ENCODE data around the gene ABLIM2. TPM values are rescaled to one million over a fixed set of nuclear protein-coding genes. Genes with fewer than 3 reads are reported as not detected.

ABLIM2 gene
- total RNA-seq, 2 donors from 2014 or later, result 5.7 to 11.2 TPM

- H3K4me1 ChIP-seq, result peaks cover 0 to 38% of the 10 kb centered on the region in 2 donors
- no peak for DNase-seq (ENCODE audit: low spot score)
- H3K4me3 ChIP-seq, result no peak overlapping the region
- H3K27me3 ChIP-seq, result no peaks in the 10 kb centered on the region
- no peaks in the 10 kb centered on the region for H3K9me3 ChIP-seq
- peak overlapping the region; percentile 75 to 79 for H3K27ac ChIP-seq
- H3K36me3 ChIP-seq, result no peaks in the 10 kb centered on the region
- TF ChIP-seq CTCF (IDR thresholded peaks at IDR 0.05), result no peak
These were observed 44.8 kb downstream of the ABLIM2 start for GRCh38 chr4:8113611-8114377.

GRCh38 chr4:8112672-8113071 is 45.9 kb downstream of the ABLIM2 start:
- no peaks in the 10 kb centered on the region for H3K9me3 ChIP-seq
- TF ChIP-seq CTCF (IDR thresholded peaks at IDR 0.05), result no peak
- H3K27me3 ChIP-seq, result no peaks in the 10 kb centered on the region
- no peaks in the 10 kb centered on the region for H3K36me3 ChIP-seq
- H3K27ac ChIP-seq, result peak overlapping the region; percentile 75 to 79
- no peak overlapping the region for H3K4me3 ChIP-seq
- no peak for DNase-seq (ENCODE audit: low spot score)
- H3K4me1 ChIP-seq, result peaks cover 0 to 30% of the 10 kb centered on the region in 2 donors

GRCh38 chr4:8112036-8112576 is 46.5 kb downstream of the ABLIM2 start:
- H3K36me3 ChIP-seq, result no peaks in the 10 kb centered on the region
- no peak for TF ChIP-seq CTCF (IDR thresholded peaks at IDR 0.05)
- H3K4me1 ChIP-seq, result peaks cover 0 to 25% of the 10 kb centered on the region in 2 donors
- H3K9me3 ChIP-seq, result no peaks in the 10 kb centered on the region
- peak overlapping the region in 1 of 2 donors; percentile 75 for H3K27ac ChIP-seq
- H3K4me3 ChIP-seq, result no peak overlapping the region
- no peak for DNase-seq (ENCODE audit: low spot score)
- no peaks in the 10 kb centered on the region for H3K27me3 ChIP-seq

- TF ChIP-seq CTCF (IDR thresholded peaks at IDR 0.05), result no peak
- Histone ChIP-seq H3K4me3 (no peak overlapping the region), H3K36me3 (no peaks in the 10 kb centered on the region), H3K27ac (no peak overlapping the region), H3K4me1 (peaks cover 0 to 25% of the 10 kb centered on the region in 2 donors), H3K27me3 (no peaks in the 10 kb centered on the region), H3K9me3 (no peaks in the 10 kb centered on the region)
- DNase-seq (ENCODE audit: low spot score), result no peak
These were observed 48.3 kb downstream of the ABLIM2 start for GRCh38 chr4:8110071-8110986.

- H3K4me1 ChIP-seq, result peaks cover 0 to 21% of the 10 kb centered on the region in 2 donors
- H3K9me3 ChIP-seq, result no peaks in the 10 kb centered on the region
- no peaks in the 10 kb centered on the region for H3K36me3 ChIP-seq
- no peak overlapping the region for H3K4me3 ChIP-seq
- no peak for DNase-seq (ENCODE audit: low spot score)
- TF ChIP-seq CTCF (IDR thresholded peaks at IDR 0.05), result no peak
- no peak overlapping the region for H3K27ac ChIP-seq
- H3K27me3 ChIP-seq, result no peaks in the 10 kb centered on the region
These were observed 49.1 kb downstream of the ABLIM2 start for GRCh38 chr4:8109406-8110065.
